ENCODE measurements around the gene ANKRD42.
"Not testable (repeated sequence)": the region's sequence is repeated elsewhere in the genome, so short reads cannot be mapped to it uniquely, and the experiment has no call there.

ANKRD42 gene

GRCh38 chr11:83249972-83250593 is 56.6 kb downstream of the ANKRD42 start:
- TF ChIP-seq TAF1 (IDR thresholded peaks at IDR 0.05; ENCODE audit: borderline replicate concordance, low read depth, low read length) (no peak), POLR2AphosphoS5 (IDR thresholded peaks at IDR 0.05; ENCODE audit: low read depth, low read length) (no peak), POLR2A (IDR thresholded peaks at IDR 0.05; ENCODE audit: low read depth, low read length) (no peak)
- FAIRE-seq, result peak; percentile 44
- no peak for DNase-seq (ENCODE audit: insufficient read length)

GRCh38 chr11:83252266-83252665 is 58.8 kb downstream of the ANKRD42 start:
- DNase-seq (ENCODE audit: insufficient read length) (no peak), FAIRE-seq (no peak)
- TF ChIP-seq POLR2AphosphoS5 (IDR thresholded peaks at IDR 0.05; ENCODE audit: low read depth, low read length) (no peak), TAF1 (IDR thresholded peaks at IDR 0.05; ENCODE audit: borderline replicate concordance, low read depth, low read length) (no peak), POLR2A (IDR thresholded peaks at IDR 0.05; ENCODE audit: low read depth, low read length) (no peak)

GRCh38 chr11:83252941-83253340 is 59.4 kb downstream of the ANKRD42 start:
- FAIRE-seq (no peak), DNase-seq (ENCODE audit: insufficient read length) (no peak)
- no peak for TF ChIP-seq POLR2AphosphoS5 (IDR thresholded peaks at IDR 0.05; ENCODE audit: low read depth, low read length)
- TF ChIP-seq POLR2A (IDR thresholded peaks at IDR 0.05; ENCODE audit: low read depth, low read length), result no peak
- TF ChIP-seq TAF1 (IDR thresholded peaks at IDR 0.05; ENCODE audit: borderline replicate concordance, low read depth, low read length), result no peak

GRCh38 chr11:83255366-83255765 is 61.9 kb downstream of the ANKRD42 start:
- TF ChIP-seq POLR2A (IDR thresholded peaks at IDR 0.05; ENCODE audit: low read depth, low read length) (no peak), TAF1 (IDR thresholded peaks at IDR 0.05; ENCODE audit: borderline replicate concordance, low read depth, low read length) (no peak), POLR2AphosphoS5 (IDR thresholded peaks at IDR 0.05; ENCODE audit: low read depth, low read length) (no peak)
- FAIRE-seq (no peak), DNase-seq (ENCODE audit: insufficient read length) (no peak)

- no peak for FAIRE-seq
- DNase-seq (ENCODE audit: insufficient read length), result no peak
- TF ChIP-seq TAF1 (IDR thresholded peaks at IDR 0.05; ENCODE audit: borderline replicate concordance, low read depth, low read length), result no peak
Measured at GRCh38 chr11:83256602-83257340, 63.3 kb downstream of the ANKRD42 start.

- FAIRE-seq (no peak), DNase-seq (ENCODE audit: insufficient read length) (no peak)
- TF ChIP-seq POLR2AphosphoS5 (IDR thresholded peaks at IDR 0.05; ENCODE audit: low read depth, low read length) (no peak), TAF1 (IDR thresholded peaks at IDR 0.05; ENCODE audit: borderline replicate concordance, low read depth, low read length) (no peak), POLR2A (IDR thresholded peaks at IDR 0.05; ENCODE audit: low read depth, low read length) (no peak)
Measured at GRCh38 chr11:83257761-83258168, 64.3 kb downstream of the ANKRD42 start.

GRCh38 chr11:83259559-83259958 is 66.0 kb downstream of the ANKRD42 start:
- no peak for FAIRE-seq
- no peak for DNase-seq (ENCODE audit: insufficient read length)
- TF ChIP-seq POLR2AphosphoS5 (IDR thresholded peaks at IDR 0.05; ENCODE audit: low read depth, low read length), result no peak

- no peak for FAIRE-seq
Measured at GRCh38 chr11:83265331-83265730, 71.8 kb downstream of the ANKRD42 start.

GRCh38 chr11:83269080-83269479 is 75.6 kb downstream of the ANKRD42 start:
- not testable (repeated sequence) for FAIRE-seq; DNase-seq (ENCODE audit: insufficient read length)

More at GRCh38 chr11:83265331-83265730, 71.8 kb downstream of the ANKRD42 start:
- no peak for DNase-seq (ENCODE audit: insufficient read length)
- TF ChIP-seq POLR2AphosphoS5 (IDR thresholded peaks at IDR 0.05; ENCODE audit: low read depth, low read length) (no peak), TAF1 (IDR thresholded peaks at IDR 0.05; ENCODE audit: borderline replicate concordance, low read depth, low read length) (no peak), POLR2A (IDR thresholded peaks at IDR 0.05; ENCODE audit: low read depth, low read length) (no peak)

- not testable (repeated sequence) for FAIRE-seq
Measured at GRCh38 chr11:83271734-83272133, 78.2 kb downstream of the ANKRD42 start.

GRCh38 chr11:83272627-83273026 is 79.1 kb downstream of the ANKRD42 start:
- FAIRE-seq (peak; percentile 44), DNase-seq (ENCODE audit: insufficient read length) (no peak)
- TF ChIP-seq POLR2AphosphoS5 (IDR thresholded peaks at IDR 0.05; ENCODE audit: low read depth, low read length) (no peak), TAF1 (IDR thresholded peaks at IDR 0.05; ENCODE audit: borderline replicate concordance, low read depth, low read length) (no peak), POLR2A (IDR thresholded peaks at IDR 0.05; ENCODE audit: low read depth, low read length) (no peak)

More at GRCh38 chr11:83271734-83272133, 78.2 kb downstream of the ANKRD42 start:
- not testable (repeated sequence) for DNase-seq (ENCODE audit: insufficient read length)

- FAIRE-seq, result no peak
- no peak for DNase-seq (ENCODE audit: insufficient read length)
- TF ChIP-seq POLR2A (IDR thresholded peaks at IDR 0.05; ENCODE audit: low read depth, low read length) (no peak), POLR2AphosphoS5 (IDR thresholded peaks at IDR 0.05; ENCODE audit: low read depth, low read length) (no peak), TAF1 (IDR thresholded peaks at IDR 0.05; ENCODE audit: borderline replicate concordance, low read depth, low read length) (no peak)
Measured at GRCh38 chr11:83275888-83276641, 82.6 kb downstream of the ANKRD42 start.

Data from GM12892 (cell line).